Frontal cortex (tissue), 4 donors: Measurements from ENCODE around the gene LURAP1L. TPM values are rescaled to one million over a fixed set of nuclear protein-coding genes. Genes with fewer than 3 reads are reported as not detected.

Source experiments
- DNase-seq, 2 donors: peaks; one replicate each; pipeline ENCODE4 v3.0.0; 2012; ENCODE audit warnings: low spot score in 2 of 2
- FAIRE-seq: peaks from 2 replicates; lab custom pipeline; 2012; peaks lifted over from hg19 to GRCh38; lab: Jason Lieb, UNC
- total RNA-seq: library from RNA; depleted of rRNA; stranded (reverse); fragments of >200 nt; gene quantifications from one replicate; pipeline ENCODE4 v1.2.3, GENCODE V29; 2014
- donor health status: control.
- donor health status: control.
- donor health status: control.

LURAP1L gene
- total RNA-seq, 1 donor from 2014 or later: 1.6 TPM

GRCh38 chr9:12775679-12776512 is 1.1 kb downstream of the LURAP1L start:
- FAIRE-seq (no peak), DNase-seq (peak; percentile 33 to 48)

GRCh38 chr9:12776513-12777055 is 1.8 kb downstream of the LURAP1L start:
- DNase-seq (peak in 1 of 2 donors; percentile 54), FAIRE-seq (no peak)

- DNase-seq (no peak), FAIRE-seq (no peak)
These were observed 2.6 kb downstream of the LURAP1L start for GRCh38 chr9:12777121-12778022.

- FAIRE-seq (no peak), DNase-seq (no peak)
These were observed 3.6 kb downstream of the LURAP1L start for GRCh38 chr9:12778389-12778788.

GRCh38 chr9:12781226-12781733 is 6.5 kb downstream of the LURAP1L start:
- FAIRE-seq (no peak), DNase-seq (no peak)

GRCh38 chr9:12783767-12784460 is 9.1 kb downstream of the LURAP1L start:
- DNase-seq (no peak), FAIRE-seq (no peak)

- no peak for DNase-seq
These were observed 9.8 kb downstream of the LURAP1L start for GRCh38 chr9:12784461-12785259.

GRCh38 chr9:12785260-12785770 is 10.5 kb downstream of the LURAP1L start:
- no peak for FAIRE-seq
- DNase-seq: no peak

More at GRCh38 chr9:12784461-12785259, 9.8 kb downstream of the LURAP1L start:
- no peak for FAIRE-seq

GRCh38 chr9:12785941-12786340 is 11.1 kb downstream of the LURAP1L start:
- FAIRE-seq: no peak
- no peak for DNase-seq

- FAIRE-seq: no peak
- no peak for DNase-seq
These were observed 15.2 kb downstream of the LURAP1L start for GRCh38 chr9:12790001-12790400.

- FAIRE-seq (no peak), DNase-seq (no peak)
These were observed 16.1 kb downstream of the LURAP1L start for GRCh38 chr9:12790883-12791282.

- no peak for DNase-seq
- FAIRE-seq: peak; percentile 44
These were observed 19.4 kb downstream of the LURAP1L start for GRCh38 chr9:12794101-12794799.

GRCh38 chr9:12796601-12797000 is 21.8 kb downstream of the LURAP1L start:
- no peak for DNase-seq
- FAIRE-seq: no peak

- DNase-seq: no peak
- no peak for FAIRE-seq
These were observed 22.2 kb downstream of the LURAP1L start for GRCh38 chr9:12797037-12797436.

GRCh38 chr9:12798066-12798770 is 23.4 kb downstream of the LURAP1L start:
- no peak for DNase-seq

GRCh38 chr9:12801187-12801586 is 26.4 kb downstream of the LURAP1L start:
- FAIRE-seq (no peak), DNase-seq (no peak)

More at GRCh38 chr9:12798066-12798770, 23.4 kb downstream of the LURAP1L start:
- no peak for FAIRE-seq

- no peak for FAIRE-seq
- DNase-seq: no peak
These were observed 26.8 kb downstream of the LURAP1L start for GRCh38 chr9:12801663-12802062.
